IPS DF 6.9 (cell line): Measurements from ENCODE around the gene NLGN3.

Experiments used
- DNase-seq: peaks from one replicate; pipeline ENCODE4 v3.0.0-alpha.2; 2013; ENCODE audit warnings: low read depth, low spot score
- H3K27ac ChIP-seq: one replicate; pipeline ENCODE4 v1.5.1; 2013; ENCODE audit warnings: low read length, control low read depth
- H3K27me3 ChIP-seq: 2 replicates; pipeline ENCODE4 v1.6.1; 2013; ENCODE audit warnings: mild to moderate bottlenecking, low read length; ENCODE audit not compliant: control insufficient read depth, insufficient read depth
- H3K36me3 ChIP-seq: 2 replicates; pipeline ENCODE4 v1.6.1; 2013; ENCODE audit warnings: low read length; ENCODE audit not compliant: control insufficient read depth, insufficient read depth
- H3K4me1 ChIP-seq: 2 replicates; pipeline ENCODE4 v1.6.1; 2013; ENCODE audit warnings: low read length; ENCODE audit not compliant: control insufficient read depth, insufficient read depth
- H3K4me3 ChIP-seq: 2 replicates; pipeline ENCODE4 v1.5.1; 2013; ENCODE audit warnings: mild to moderate bottlenecking, low read length
- H3K9me3 ChIP-seq: 2 replicates; pipeline ENCODE4 v1.6.1; 2013; ENCODE audit warnings: low read length, inconsistent platforms; ENCODE audit not compliant: control insufficient read depth, insufficient read depth
- WGBS: extraction: QIAGEN DNeasy Blood & Tissue Kit; methylation state at CpG from one replicate; pipeline ENCODE4 v1.1.7; 2013; ENCODE audit warnings: mixed read lengths, missing lambda C conversion rate; ENCODE audit not compliant: insufficient read length, insufficient coverage; 5-methylcytosine and 5-hydroxymethylcytosine counted together

The NLGN3 gene

GRCh38 chrX:71103110-71103983, 41.3 kb upstream of the NLGN3 start:
- WGBS: no CpG with 5 or more reads among the region's 10 CpGs
- Histone ChIP-seq H3K27ac (peak overlapping the region; percentile 36), H3K27me3 (no peaks in the 10 kb centered on the region), H3K4me3 (no peak overlapping the region), H3K9me3 (no peaks in the 10 kb centered on the region), H3K36me3 (no peaks in the 10 kb centered on the region), H3K4me1 (peaks cover 9% of the 10 kb centered on the region)
- no peak for DNase-seq

GRCh38 chrX:71105628-71106027, 39.0 kb upstream of the NLGN3 start:
- H3K9me3 ChIP-seq: no peaks in the 10 kb centered on the region
- no peak overlapping the region for H3K4me3 ChIP-seq
- H3K4me1 ChIP-seq: peaks cover 5% of the 10 kb centered on the region
- no CpG with 5 or more reads among the region's 3 CpGs for WGBS
- no peak for DNase-seq
- no peaks in the 10 kb centered on the region for H3K27me3 ChIP-seq
- no peak overlapping the region for H3K27ac ChIP-seq
- no peaks in the 10 kb centered on the region for H3K36me3 ChIP-seq

GRCh38 chrX:71106427-71106826, 38.2 kb upstream of the NLGN3 start, which contains the start of gene CXorf65:
CXorf65 (minus strand) TSS chrX:71106740; CDS start chrX:71106556, 184 bp downstream.
- H3K4me3 ChIP-seq: no peak within 1 kb of the TSS
- no peaks in the 10 kb centered on the region for H3K9me3 ChIP-seq
- no peaks in the 10 kb centered on the region for H3K36me3 ChIP-seq
- DNase-seq: no peak
- peaks cover 5% of the 10 kb centered on the region for H3K4me1 ChIP-seq
- no CpG with 5 or more reads among the region's 1 CpG for WGBS
- H3K27me3 ChIP-seq: no peaks in the 10 kb centered on the region
- no peak within 1 kb of the TSS for H3K27ac ChIP-seq

- Histone ChIP-seq H3K4me3 (no peak overlapping the region), H3K4me1 (peaks cover 5% of the 10 kb centered on the region)
- WGBS: no CpG with 5 or more reads among the region's 4 CpGs
These were observed 37.4 kb upstream of the NLGN3 start for GRCh38 chrX:71107245-71107644.

GRCh38 chrX:71107762-71108360, 36.8 kb upstream of the NLGN3 start:
- no peaks in the 10 kb centered on the region for H3K27me3 ChIP-seq
- peaks cover 5% of the 10 kb centered on the region for H3K4me1 ChIP-seq
- no CpG with 5 or more reads among the region's 9 CpGs for WGBS
- no peak for DNase-seq
- no peak overlapping the region for H3K27ac ChIP-seq
- no peaks in the 10 kb centered on the region for H3K9me3 ChIP-seq
- no peaks in the 10 kb centered on the region for H3K36me3 ChIP-seq
- H3K4me3 ChIP-seq: no peak overlapping the region

More at GRCh38 chrX:71107245-71107644, 37.4 kb upstream of the NLGN3 start:
- no peak overlapping the region for H3K27ac ChIP-seq
- H3K36me3 ChIP-seq: no peaks in the 10 kb centered on the region
- H3K27me3 ChIP-seq: no peaks in the 10 kb centered on the region
- DNase-seq: no peak
- no peaks in the 10 kb centered on the region for H3K9me3 ChIP-seq

- WGBS: 100% methylated on average over 1 of the region's 6 CpGs
- DNase-seq: no peak
- H3K36me3 ChIP-seq: no peaks in the 10 kb centered on the region
- no peak overlapping the region for H3K4me3 ChIP-seq
- H3K27ac ChIP-seq: no peak overlapping the region
- H3K27me3 ChIP-seq: 0 out of 2 replicates have a peak, but pooled peaks cover 1% of the 10 kb centered on the region
- H3K4me1 ChIP-seq: peaks cover 5% of the 10 kb centered on the region
- no peaks in the 10 kb centered on the region for H3K9me3 ChIP-seq
These were observed 35.6 kb upstream of the NLGN3 start for GRCh38 chrX:71109051-71109450.

- WGBS: no CpG with 5 or more reads among the region's 8 CpGs
- no peaks in the 10 kb centered on the region for H3K9me3 ChIP-seq
- H3K27me3 ChIP-seq: 0 out of 2 replicates have a peak, but pooled peaks cover 1% of the 10 kb centered on the region
- no peaks in the 10 kb centered on the region for H3K4me1 ChIP-seq
- H3K36me3 ChIP-seq: no peaks in the 10 kb centered on the region
- no peak within 1 kb of the TSS for H3K27ac ChIP-seq
- H3K4me3 ChIP-seq: no peak within 1 kb of the TSS
- DNase-seq: no peak
These were observed 33.3 kb upstream of the NLGN3 start, which contains the start of gene IL2RG for GRCh38 chrX:71111141-71111843. IL2RG (minus strand) TSS chrX:71111577; CDS start chrX:71111539, 38 bp downstream.

- DNase-seq: no peak
- no peaks in the 10 kb centered on the region for H3K36me3 ChIP-seq
- H3K4me1 ChIP-seq: no peaks in the 10 kb centered on the region
- H3K27me3 ChIP-seq: 0 out of 2 replicates have a peak, but pooled peaks cover 1% of the 10 kb centered on the region
- H3K9me3 ChIP-seq: no peaks in the 10 kb centered on the region
- H3K27ac ChIP-seq: no peak overlapping the region
- H3K4me3 ChIP-seq: no peak overlapping the region
- no CpG with 5 or more reads among the region's 5 CpGs for WGBS
These were observed 32.7 kb upstream of the NLGN3 start for GRCh38 chrX:71111921-71112431.

GRCh38 chrX:71117358-71117757, 27.3 kb upstream of the NLGN3 start:
- WGBS: no CpG with 5 or more reads among the region's 10 CpGs
- no peak overlapping the region for H3K4me3 ChIP-seq
- H3K36me3 ChIP-seq: peaks cover 6% of the 10 kb centered on the region; the same call in 1 of the 2 replicates
- H3K27ac ChIP-seq: no peak overlapping the region
- H3K4me1 ChIP-seq: no peaks in the 10 kb centered on the region
- 0 out of 2 replicates have a peak, but pooled peaks cover 1% of the 10 kb centered on the region for H3K27me3 ChIP-seq
- no peaks in the 10 kb centered on the region for H3K9me3 ChIP-seq
- no peak for DNase-seq
